ENCODE data around the gene WWOX. TPM values are rescaled to one million over a fixed set of nuclear protein-coding genes. Genes with fewer than 3 reads are reported as not detected.

The WWOX gene
- total RNA-seq, 1 donor from 2014 or later: 7.3 TPM

- DNase-seq (ENCODE audit: low read depth): no peak
Measured at GRCh38 chr16:78385086-78385805, 285.8 kb downstream of the WWOX start.

GRCh38 chr16:78386557-78387324 lies 287.3 kb downstream of the WWOX start:
- no peaks in the 10 kb centered on the region for H3K4me1 Mint-ChIP-seq (ENCODE audit: low read depth, unreplicated experiment)
- H3K27ac Mint-ChIP-seq (ENCODE audit: unreplicated experiment): no peak overlapping the region
- Histone ChIP-seq H4K20me1 (ENCODE audit: insufficient read depth, low read length) (no peaks in the 10 kb centered on the region), H3K4me3 (ENCODE audit: insufficient read depth, low read depth, low read length) (no peak overlapping the region), H3K9ac (ENCODE audit: low read length) (no peak overlapping the region), H3K27ac (ENCODE audit: low read depth, low read length) (no peak overlapping the region), H3K9me3 (ENCODE audit: insufficient read depth, low read depth, low read length) (no peaks in the 10 kb centered on the region), H2AFZ (ENCODE audit: low read depth, low read length) (no peak overlapping the region), H3K4me2 (ENCODE audit: low read length) (no peak overlapping the region), H3K79me2 (ENCODE audit: insufficient read depth, low read length) (no peaks in the 10 kb centered on the region), H3K27me3 (ENCODE audit: insufficient read depth, low read length) (no peaks in the 10 kb centered on the region), H3K4me1 (ENCODE audit: insufficient read depth, low read length) (no peaks in the 10 kb centered on the region), H3K36me3 (ENCODE audit: insufficient read depth, low read length) (no peaks in the 10 kb centered on the region)
- no peak overlapping the region for H3K4me3 Mint-ChIP-seq (ENCODE audit: unreplicated experiment)
- peaks cover 2% of the 10 kb centered on the region for H3K27me3 Mint-ChIP-seq (ENCODE audit: low read depth, unreplicated experiment)
- FAIRE-seq: no peak
- no peaks in the 10 kb centered on the region for H3K9me3 Mint-ChIP-seq (ENCODE audit: unreplicated experiment)
- no peaks in the 10 kb centered on the region for H3K36me3 Mint-ChIP-seq (ENCODE audit: low read depth, unreplicated experiment)
- TF ChIP-seq CTCF (IDR thresholded peaks at IDR 0.05; ENCODE audit: insufficient read depth, low read depth, low read length) (no peak), EZH2 (IDR thresholded peaks at IDR 0.05; ENCODE audit: insufficient read depth, low read length) (no peak)
- DNase-seq (ENCODE audit: low read depth): no peak

More at GRCh38 chr16:78385086-78385805, 285.8 kb downstream of the WWOX start:
- peaks cover 2% of the 10 kb centered on the region for H3K9me3 Mint-ChIP-seq (ENCODE audit: unreplicated experiment)
- H3K4me3 Mint-ChIP-seq (ENCODE audit: unreplicated experiment): no peak overlapping the region
- Histone ChIP-seq H3K79me2 (ENCODE audit: insufficient read depth, low read length) (no peaks in the 10 kb centered on the region), H3K4me1 (ENCODE audit: insufficient read depth, low read length) (no peaks in the 10 kb centered on the region), H3K4me2 (ENCODE audit: low read length) (no peak overlapping the region), H3K27me3 (ENCODE audit: insufficient read depth, low read length) (no peaks in the 10 kb centered on the region), H3K27ac (ENCODE audit: low read depth, low read length) (no peak overlapping the region), H4K20me1 (ENCODE audit: insufficient read depth, low read length) (no peaks in the 10 kb centered on the region), H3K9me3 (ENCODE audit: insufficient read depth, low read depth, low read length) (no peaks in the 10 kb centered on the region), H2AFZ (ENCODE audit: low read depth, low read length) (no peak overlapping the region), H3K9ac (ENCODE audit: low read length) (no peak overlapping the region), H3K4me3 (ENCODE audit: insufficient read depth, low read depth, low read length) (no peak overlapping the region), H3K36me3 (ENCODE audit: insufficient read depth, low read length) (no peaks in the 10 kb centered on the region)
- H3K27me3 Mint-ChIP-seq (ENCODE audit: low read depth, unreplicated experiment): peaks cover 4% of the 10 kb centered on the region
- no peaks in the 10 kb centered on the region for H3K36me3 Mint-ChIP-seq (ENCODE audit: low read depth, unreplicated experiment)
- TF ChIP-seq CTCF (IDR thresholded peaks at IDR 0.05; ENCODE audit: insufficient read depth, low read depth, low read length) (no peak), EZH2 (IDR thresholded peaks at IDR 0.05; ENCODE audit: insufficient read depth, low read length) (no peak)
- H3K27ac Mint-ChIP-seq (ENCODE audit: unreplicated experiment): no peak overlapping the region
- no peak for FAIRE-seq
- H3K4me1 Mint-ChIP-seq (ENCODE audit: low read depth, unreplicated experiment): no peaks in the 10 kb centered on the region
